Superior temporal gyrus (tissue), 1 donor: ENCODE measurements around the gene PCDHB16.

ENCODE experiments used
- DNase-seq: peaks from one replicate; pipeline ENCODE4 v3.0.0-alpha.2; 2016; ENCODE audit errors: extremely low spot score

Gene PCDHB16

GRCh38 chr5:141234109-141234667 lies 52.0 kb downstream of the PCDHB16 start:
- no peak for DNase-seq
